HEK293 (cell line): ENCODE data around the gene PRKCD.

Experiments
- CTCF ChIA-PET: fragments of 350-600 bp; formaldehyde crosslinking; extraction: SDS; loops from one replicate; lab custom pipeline; 2021; ENCODE audit warnings: antibody characterized with exemption; lab: Yijun Ruan, JAX
- POLR2A ChIA-PET: fragments of 300-600 bp; formaldehyde crosslinking; extraction: SDS; loops from one replicate; lab custom pipeline; 2020; ENCODE audit warnings: antibody characterized with exemption, inconsistent platforms; lab: Yijun Ruan, JAX
- H3K27ac ChIP-seq: fragments of 200-500 bp; sonication (Bioruptor generic); 2 replicates; pipeline ENCODE4 v1.5.1; 2014; ENCODE audit warnings: low read depth, low read length, control low read depth, inconsistent platforms; ENCODE audit errors: extremely low read depth
- H3K36me3 ChIP-seq, 2 experiments: fragments of 200-500 bp in 1 of 2; sonication (Bioruptor generic) in 1 of 2; 1 replicate in 1 of 2; 2 replicates in 1 of 2; pipeline ENCODE4 v1.5.1; 2014 to 2017; ENCODE audit warnings: inconsistent platforms in 2 of 2, low read length in 2 of 2; ENCODE audit not compliant: control insufficient read depth in 2 of 2, insufficient read depth in 1 of 2
- H3K4me1 ChIP-seq: fragments of 200-500 bp; sonication (Bioruptor generic); 2 replicates; pipeline ENCODE4 v1.5.1; 2014; ENCODE audit warnings: mild to moderate bottlenecking, low read length, inconsistent platforms; ENCODE audit not compliant: control insufficient read depth, insufficient read depth
- H3K4me3 ChIP-seq: 2 replicates; pipeline ENCODE4 v1.5.1; 2011; ENCODE audit warnings: low read depth, mild to moderate bottlenecking, control low read depth, low read length, moderate library complexity
- H3K9me3 ChIP-seq: fragments of 200-500 bp; sonication (Bioruptor generic); 2 replicates; pipeline ENCODE4 v1.5.1; 2014; ENCODE audit warnings: low read depth, low read length, inconsistent platforms; ENCODE audit not compliant: control insufficient read depth, insufficient read depth
- GFI1B ChIP-seq: fragments of 450-650 bp; formaldehyde crosslinking; IDR thresholded peaks from 2 replicates; pipeline ENCODE4 v1.5.1; 2016; ENCODE audit warnings: missing biosample characterization, missing genetic modification characterization
- GLIS1 ChIP-seq: fragments of 450-650 bp; formaldehyde crosslinking; IDR thresholded peaks from 2 replicates; pipeline ENCODE4 v1.5.1; 2016; ENCODE audit warnings: missing biosample characterization, missing genetic modification characterization
- HIC1 ChIP-seq: fragments of 450-650 bp; formaldehyde crosslinking; IDR thresholded peaks from 2 replicates; pipeline ENCODE4 v1.5.1; 2016; ENCODE audit warnings: missing biosample characterization, missing genetic modification characterization
- KLF10 ChIP-seq: fragments of 450-650 bp; IDR thresholded peaks from 2 replicates; pipeline ENCODE4 v1.5.1; 2018; ENCODE audit warnings: missing biosample characterization, mild to moderate bottlenecking, missing genetic modification characterization
- REPIN1 ChIP-seq: fragments of 450-650 bp; formaldehyde crosslinking; IDR thresholded peaks from 2 replicates; pipeline ENCODE4 v1.5.1; 2017; ENCODE audit warnings: missing biosample characterization, missing genetic modification characterization, low read depth
- SETDB1 ChIP-seq: IDR thresholded peaks from one replicate; pipeline ENCODE4 v1.6.1; 2017; ENCODE audit warnings: mild to moderate bottlenecking, low read length, moderate library complexity, mixed read lengths; ENCODE audit not compliant: insufficient read length
- TSHZ1 ChIP-seq: fragments of 450-650 bp; formaldehyde crosslinking; IDR thresholded peaks from 2 replicates; pipeline ENCODE4 v1.5.1; 2016; ENCODE audit warnings: missing biosample characterization, missing genetic modification characterization, borderline replicate concordance
- ZNF23 ChIP-seq: fragments of 450-650 bp; formaldehyde crosslinking; IDR thresholded peaks from 2 replicates; pipeline ENCODE4 v1.5.1; 2016; ENCODE audit warnings: missing biosample characterization, missing genetic modification characterization, borderline replicate concordance
- ZNF335 ChIP-seq: fragments of 450-650 bp; formaldehyde crosslinking; conservative IDR thresholded peaks from 2 replicates; pipeline ENCODE4 v1.5.1; 2016; ENCODE audit warnings: missing biosample characterization, missing genetic modification characterization
- ZNF398 ChIP-seq: fragments of 450-650 bp; formaldehyde crosslinking; IDR thresholded peaks from 2 replicates; pipeline ENCODE4 v1.5.1; 2017; ENCODE audit warnings: missing biosample characterization, missing genetic modification characterization
- ZNF433 ChIP-seq: fragments of 450-650 bp; formaldehyde crosslinking; IDR thresholded peaks from 2 replicates; pipeline ENCODE4 v1.5.1; 2016; ENCODE audit warnings: missing biosample characterization, missing genetic modification characterization, low read depth
- ZNF571 ChIP-seq: fragments of 450-650 bp; formaldehyde crosslinking; IDR thresholded peaks from 2 replicates; pipeline ENCODE4 v1.5.0; 2017; ENCODE audit warnings: missing biosample characterization, missing genetic modification characterization
- ZNF585B ChIP-seq: fragments of 450-650 bp; formaldehyde crosslinking; IDR thresholded peaks from 2 replicates; pipeline ENCODE4 v1.5.1; 2016; ENCODE audit warnings: missing biosample characterization, missing genetic modification characterization
- ZNF645 ChIP-seq: fragments of 450-650 bp; formaldehyde crosslinking; IDR thresholded peaks from 2 replicates; pipeline ENCODE4; 2016; ENCODE audit warnings: missing biosample characterization, missing genetic modification characterization
- ZNF843 ChIP-seq: fragments of 450-650 bp; formaldehyde crosslinking; IDR thresholded peaks from 2 replicates; pipeline ENCODE4 v1.5.1; 2016; ENCODE audit warnings: missing biosample characterization, missing genetic modification characterization
- ZSCAN23 ChIP-seq: fragments of 450-650 bp; formaldehyde crosslinking; IDR thresholded peaks from 2 replicates; pipeline ENCODE4 v1.5.1; 2016; ENCODE audit warnings: missing biosample characterization, missing genetic modification characterization

PRKCD gene

GRCh38 chr3:53122255-53122932 is 38.6 kb upstream of the PRKCD start:
- ChIA-PET POLR2A (no interaction called here), CTCF (interaction anchor here (0.6 to 0.8 kb wide), 3 partner anchors 8 to 1690 kb away, joined by 3 read pairs; no protein-coding TSS in a partner anchor)
- Histone ChIP-seq H3K4me3 (no peak overlapping the region), H3K27ac (no peak overlapping the region), H3K36me3 (peaks cover 10 to 94% of the 10 kb centered on the region in 2 experiments), H3K9me3 (no peaks in the 10 kb centered on the region), H3K4me1 (no peaks in the 10 kb centered on the region)
- no peak for TF ChIP-seq TSHZ1 (tag by site-specific recombination)
- TF ChIP-seq ZNF843 (tag by site-specific recombination) = no peak

- H3K4me1 ChIP-seq = no peaks in the 10 kb centered on the region
- ChIA-PET CTCF (interaction anchor here (0.8 kb wide), 2 partner anchors 8 to 73 kb away, joined by 3 read pairs; no protein-coding TSS in a partner anchor), POLR2A (no interaction called here)
- TF ChIP-seq ZNF645 (tag by site-specific recombination) (no peak), SETDB1 (no peak), GLIS1 (tag by site-specific recombination) (no peak), GFI1B (no peak), KLF10 (tag by site-specific recombination) (no peak), ZNF433 (no peak), ZNF335 (no peak), ZNF23 (tag by site-specific recombination) (no peak), ZSCAN23 (tag by site-specific recombination) (no peak), ZNF585B (tag by site-specific recombination) (no peak)
- TF ChIP-seq, all 188 proteins: peak for 0
- Histone ChIP-seq H3K4me3 (no peak overlapping the region), H3K36me3 (peaks cover 10 to 89% of the 10 kb centered on the region in 2 experiments), H3K27ac (no peak overlapping the region), H3K9me3 (no peaks in the 10 kb centered on the region)
Measured at GRCh38 chr3:53122933-53123305, 38.1 kb upstream of the PRKCD start.

GRCh38 chr3:53123510-53123909 is 37.5 kb upstream of the PRKCD start:
- TF ChIP-seq REPIN1 (tag by site-specific recombination) = no peak
- ChIA-PET POLR2A (no interaction called here), CTCF (interaction anchor here (0.8 kb wide), 1 partner anchor 73 kb away, joined by 3 read pairs; no protein-coding TSS in a partner anchor)
- H3K27ac ChIP-seq = no peak overlapping the region
- peaks cover 10 to 83% of the 10 kb centered on the region in 2 experiments for H3K36me3 ChIP-seq
- no peak overlapping the region for H3K4me3 ChIP-seq
- no peaks in the 10 kb centered on the region for H3K9me3 ChIP-seq
- H3K4me1 ChIP-seq = no peaks in the 10 kb centered on the region

- ChIA-PET CTCF (no interaction called here), POLR2A (no interaction called here)
- Histone ChIP-seq H3K9me3 (no peaks in the 10 kb centered on the region), H3K4me1 (no peaks in the 10 kb centered on the region), H3K36me3 (peaks cover 10 to 79% of the 10 kb centered on the region in 2 experiments), H3K4me3 (no peak overlapping the region), H3K27ac (no peak overlapping the region)
- TF ChIP-seq ZNF398 = no peak
- TF ChIP-seq ZNF571 (tag by site-specific recombination) = no peak
- TF ChIP-seq HIC1 = no peak
Measured at GRCh38 chr3:53123953-53124352, 37.1 kb upstream of the PRKCD start.
